Endothelial cell (in vitro differentiated cells): ENCODE measurements around the gene SGCB. TPM values are rescaled to one million over a fixed set of nuclear protein-coding genes. Genes with fewer than 3 reads are reported as not detected.

Experiments used
- DNase-seq: peaks from one replicate; pipeline ENCODE4 v3.0.0; 2021; ENCODE audit warnings: low spot score
- H3K27ac Mint-ChIP-seq: one replicate; pipeline ENCODE4 v1.8.0; 2021; ENCODE audit warnings: mixed read lengths, inconsistent platforms; ENCODE audit not compliant: unreplicated experiment
- H3K27me3 Mint-ChIP-seq: one replicate; pipeline ENCODE4 v1.8.0; 2021; ENCODE audit warnings: mild to moderate bottlenecking, moderate library complexity, mixed read lengths, inconsistent platforms; ENCODE audit not compliant: unreplicated experiment
- H3K36me3 Mint-ChIP-seq: one replicate; pipeline ENCODE4 v1.8.0; 2021; ENCODE audit warnings: mild to moderate bottlenecking, low read depth, mixed read lengths, inconsistent platforms; ENCODE audit not compliant: unreplicated experiment
- H3K4me1 Mint-ChIP-seq: one replicate; pipeline ENCODE4 v1.8.0; 2021; ENCODE audit warnings: mild to moderate bottlenecking, mixed read lengths, inconsistent platforms; ENCODE audit not compliant: unreplicated experiment
- H3K4me3 Mint-ChIP-seq: one replicate; pipeline ENCODE4 v1.8.0; 2021; ENCODE audit warnings: mild to moderate bottlenecking, mixed read lengths, inconsistent platforms; ENCODE audit not compliant: unreplicated experiment
- H3K9me3 Mint-ChIP-seq: one replicate; pipeline ENCODE4 v1.8.0; 2021; ENCODE audit warnings: mixed read lengths, inconsistent platforms; ENCODE audit not compliant: unreplicated experiment
- CTCF ChIP-seq: fragments of 200-600 bp; sonication (generic); IDR thresholded peaks from one replicate; pipeline ENCODE4 v1.5.0; 2021; ENCODE audit warnings: antibody characterized with exemption; ENCODE audit not compliant: unreplicated experiment
- total RNA-seq: library from RNA; stranded (reverse); fragmentation: NEBNext Ultra II Directional; extraction: Animal tissue kit (Norgen Biotek cat#: 25700); gene quantifications from one replicate; pipeline ENCODE4 v1.2.1, GENCODE V29; 2021; ENCODE audit not compliant: unreplicated experiment

SGCB gene
- total RNA-seq, 1 donor from 2014 or later = 55.4 TPM

DNA sequence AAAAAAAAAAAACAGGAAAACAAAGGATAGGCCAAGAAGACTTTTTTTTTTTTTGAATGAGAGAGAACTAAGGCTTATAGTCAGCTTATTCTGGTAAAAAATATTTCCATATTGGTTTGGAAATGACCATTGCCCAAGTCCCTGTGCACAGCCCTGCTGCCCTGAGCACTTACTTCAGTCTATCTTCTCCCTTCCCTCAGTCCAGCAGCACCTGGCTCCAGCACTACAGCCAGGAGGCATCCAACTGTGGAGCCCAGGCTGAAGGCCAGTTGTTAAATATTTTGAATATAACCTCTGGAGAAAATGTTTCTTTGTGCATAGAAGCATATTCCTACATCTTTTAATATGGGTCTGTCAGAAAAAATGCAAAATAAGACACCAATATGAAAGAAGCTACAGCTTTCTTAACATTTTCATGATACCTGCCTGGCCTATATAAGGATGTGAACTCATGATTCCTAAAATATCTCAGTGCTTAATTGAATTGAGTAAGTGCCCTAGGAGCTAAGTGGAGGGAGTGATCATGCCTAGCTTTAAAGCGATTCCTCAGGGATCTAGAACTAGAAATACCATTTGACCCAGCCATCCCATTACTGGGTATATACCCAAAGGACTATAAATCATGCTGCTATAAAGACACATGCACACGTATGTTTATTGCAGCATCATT is 32.4 kb downstream of the SGCB start:
- H3K36me3 Mint-ChIP-seq = no peaks in the 10 kb centered on the region
- H3K4me3 Mint-ChIP-seq = no peak overlapping the region
- H3K9me3 Mint-ChIP-seq = no peaks in the 10 kb centered on the region
- no peak for DNase-seq
- peaks cover 5% of the 10 kb centered on the region for H3K4me1 Mint-ChIP-seq
- no peak overlapping the region for H3K27ac Mint-ChIP-seq
- no peaks in the 10 kb centered on the region for H3K27me3 Mint-ChIP-seq
- TF ChIP-seq CTCF = no peak

DNA sequence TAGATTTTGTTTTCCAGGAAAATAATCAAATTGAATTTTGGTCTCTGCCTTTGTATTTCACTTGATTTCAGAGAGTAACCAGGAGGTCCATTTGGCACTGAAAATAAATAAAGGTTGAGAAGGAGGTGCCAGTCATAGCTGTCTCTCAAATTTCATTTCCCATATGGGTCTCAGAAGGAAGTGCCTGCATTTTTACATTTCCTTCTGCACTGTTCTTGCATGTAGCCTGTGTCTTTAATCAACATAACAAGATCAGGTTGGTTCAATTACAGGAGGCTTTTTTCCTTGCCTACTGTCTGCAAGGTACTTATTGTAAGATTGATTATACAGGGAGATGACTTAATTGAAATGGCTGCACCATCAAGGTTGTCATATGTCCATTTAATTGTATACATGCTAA is 33.7 kb downstream of the SGCB start:
- Mint-ChIP-seq H3K27me3 (no peaks in the 10 kb centered on the region), H3K9me3 (no peaks in the 10 kb centered on the region), H3K36me3 (no peaks in the 10 kb centered on the region), H3K4me3 (no peak overlapping the region), H3K4me1 (peaks cover 5% of the 10 kb centered on the region), H3K27ac (no peak overlapping the region)
- no peak for DNase-seq
- TF ChIP-seq CTCF = no peak

DNA sequence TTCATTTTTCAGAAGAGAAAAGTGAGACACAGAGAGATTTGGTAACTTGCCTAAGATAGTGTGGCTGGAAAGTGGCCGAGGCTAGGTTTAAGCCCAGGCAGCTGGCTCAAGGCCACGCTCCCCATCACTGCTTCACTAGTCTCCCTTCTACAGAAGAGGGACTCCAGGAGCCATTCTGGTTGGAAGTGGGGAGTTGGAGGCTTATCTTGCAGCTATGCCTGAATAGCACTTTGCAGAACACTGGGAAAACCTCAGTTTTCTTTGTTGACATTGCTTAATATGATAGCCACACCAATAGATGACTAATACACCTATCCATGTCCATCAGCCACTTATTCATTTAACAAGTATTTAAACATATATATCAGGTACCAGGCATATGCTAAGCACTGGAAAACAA is 36.5 kb downstream of the SGCB start:
- no peaks in the 10 kb centered on the region for H3K9me3 Mint-ChIP-seq
- no peak for TF ChIP-seq CTCF

GRCh38 chr4:51999250-51999649 is 38.8 kb downstream of the SGCB start:
- Mint-ChIP-seq H3K4me3 (no peak overlapping the region), H3K27ac (no peak overlapping the region), H3K27me3 (no peaks in the 10 kb centered on the region), H3K9me3 (no peaks in the 10 kb centered on the region), H3K36me3 (peaks cover 4% of the 10 kb centered on the region), H3K4me1 (peaks cover 9% of the 10 kb centered on the region)
- TF ChIP-seq CTCF = no peak
- DNase-seq = no peak

More for the DNA sequence above, 36.5 kb downstream of the SGCB start:
- no peak overlapping the region for H3K4me3 Mint-ChIP-seq
- peaks cover 14% of the 10 kb centered on the region for H3K4me1 Mint-ChIP-seq
- H3K36me3 Mint-ChIP-seq = peaks cover 4% of the 10 kb centered on the region
- no peak overlapping the region for H3K27ac Mint-ChIP-seq
- DNase-seq = no peak
- no peaks in the 10 kb centered on the region for H3K27me3 Mint-ChIP-seq

DNA sequence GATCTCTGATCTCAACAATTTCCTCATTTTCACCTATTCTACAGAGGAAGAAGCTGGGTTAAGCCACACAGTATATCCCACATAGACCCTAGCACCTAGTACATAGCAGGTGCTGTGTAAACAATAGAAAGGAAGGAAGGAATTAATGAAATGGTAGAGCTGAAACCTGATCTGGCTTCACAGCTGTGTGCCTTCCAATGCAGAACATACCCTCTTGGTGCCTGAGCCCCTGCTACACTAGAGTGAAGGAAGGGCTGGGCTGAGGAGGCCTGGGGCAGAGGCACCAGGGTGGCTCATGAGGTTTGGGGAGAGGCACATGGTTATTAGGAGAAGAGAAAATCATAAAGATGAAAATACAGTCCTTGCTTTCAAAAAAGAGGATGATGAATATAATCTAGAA is 39.3 kb downstream of the SGCB start:
- Mint-ChIP-seq H3K4me1 (peaks cover 9% of the 10 kb centered on the region), H3K27ac (no peak overlapping the region), H3K9me3 (no peaks in the 10 kb centered on the region), H3K27me3 (no peaks in the 10 kb centered on the region), H3K36me3 (peaks cover 4% of the 10 kb centered on the region), H3K4me3 (no peak overlapping the region)
- TF ChIP-seq CTCF = no peak
- DNase-seq = no peak
